Pulmonary artery endothelial cell (primary cell): Measurements from ENCODE around the gene CUTC. TPM values are rescaled to one million over a fixed set of nuclear protein-coding genes. Genes with fewer than 3 reads are reported as not detected.
"Not testable (repeated sequence)": the region's sequence is repeated elsewhere in the genome, so short reads cannot be mapped to it uniquely, and the experiment has no call there.

ENCODE experiments used
- DNase-seq: peaks from one replicate; pipeline ENCODE4 v3.0.0-alpha.2; 2011; ENCODE audit warnings: low read depth, low spot score
- total RNA-seq: library from RNA; depleted of rRNA; stranded (reverse); fragments of >200 nt; gene quantifications from 2 replicates; pipeline ENCODE4 v1.2.3, GENCODE V29; 2014

CUTC gene
- total RNA-seq, 1 donor from 2014 or later: 28.6 TPM

GRCh38 chr10:99742254-99742653, 10.2 kb downstream of the CUTC start:
- DNase-seq: no peak

- no peak for DNase-seq
Measured at GRCh38 chr10:99742701-99743100, 10.7 kb downstream of the CUTC start.

- no peak for DNase-seq
Measured at GRCh38 chr10:99743841-99744240, 11.8 kb downstream of the CUTC start.

- DNase-seq: not testable (repeated sequence)
Measured at GRCh38 chr10:99746166-99746565, 14.1 kb downstream of the CUTC start.

- no peak for DNase-seq
Measured at GRCh38 chr10:99748823-99749451, 16.9 kb downstream of the CUTC start.

DNA sequence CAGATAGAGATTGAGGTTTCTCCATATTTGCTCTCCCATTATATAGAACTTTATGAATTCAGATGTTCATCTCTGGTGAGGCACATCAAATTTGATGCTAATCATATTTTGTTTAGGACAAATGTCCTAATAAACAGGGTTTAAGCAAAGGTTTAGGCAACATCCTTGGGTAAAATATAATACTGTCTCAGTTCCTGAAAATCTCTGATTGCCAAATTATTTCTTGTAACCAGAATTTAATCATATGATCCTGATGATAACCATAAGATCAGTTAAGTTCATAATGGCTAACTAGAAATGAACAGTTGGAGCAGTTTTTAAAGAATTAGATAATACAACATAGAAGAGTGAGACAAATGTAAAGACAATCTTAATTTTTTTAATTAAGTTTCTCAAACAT, 18.6 kb downstream of the CUTC start:
- no peak for DNase-seq

DNA sequence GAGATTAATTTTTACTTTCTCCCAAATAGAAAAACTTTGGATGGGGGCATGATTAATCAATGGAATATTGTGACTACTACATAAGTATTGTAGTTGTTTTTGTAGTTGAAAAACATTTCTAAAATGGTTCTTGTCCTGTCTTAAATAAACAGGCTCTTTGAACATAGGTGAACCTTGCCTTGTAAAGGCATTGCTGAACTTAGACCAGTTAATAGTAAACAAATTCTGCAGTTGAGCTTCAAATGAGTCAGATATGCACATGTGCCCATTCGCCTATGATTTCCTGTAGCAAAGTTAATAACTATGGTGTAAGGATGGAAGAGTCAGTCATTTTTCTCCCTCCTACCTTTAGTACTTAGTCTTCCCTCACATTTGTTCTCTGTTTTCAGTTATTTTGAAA, 22.6 kb downstream of the CUTC start:
- no peak for DNase-seq

DNA sequence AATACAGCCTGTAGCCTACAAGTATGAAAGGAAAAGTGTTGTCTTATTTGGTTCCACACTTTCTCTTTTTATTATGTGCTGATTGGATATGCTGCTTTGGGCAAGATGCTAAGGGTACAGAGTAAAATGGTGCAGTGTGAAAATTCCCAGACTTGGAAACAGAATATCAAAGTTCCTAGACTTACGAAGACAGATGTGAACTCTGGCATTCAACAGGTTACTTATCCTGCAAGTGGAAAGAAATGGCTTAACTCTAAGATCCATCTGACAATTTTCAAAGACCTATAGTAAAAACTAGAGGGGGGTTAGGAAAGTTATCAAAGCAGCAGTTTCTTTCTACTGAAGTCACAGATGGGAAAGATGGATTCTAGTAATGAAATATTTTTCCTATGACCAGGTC, 24.1 kb downstream of the CUTC start:
- DNase-seq: no peak

GRCh38 chr10:99758211-99758891, 26.3 kb downstream of the CUTC start:
- DNase-seq: no peak

DNA sequence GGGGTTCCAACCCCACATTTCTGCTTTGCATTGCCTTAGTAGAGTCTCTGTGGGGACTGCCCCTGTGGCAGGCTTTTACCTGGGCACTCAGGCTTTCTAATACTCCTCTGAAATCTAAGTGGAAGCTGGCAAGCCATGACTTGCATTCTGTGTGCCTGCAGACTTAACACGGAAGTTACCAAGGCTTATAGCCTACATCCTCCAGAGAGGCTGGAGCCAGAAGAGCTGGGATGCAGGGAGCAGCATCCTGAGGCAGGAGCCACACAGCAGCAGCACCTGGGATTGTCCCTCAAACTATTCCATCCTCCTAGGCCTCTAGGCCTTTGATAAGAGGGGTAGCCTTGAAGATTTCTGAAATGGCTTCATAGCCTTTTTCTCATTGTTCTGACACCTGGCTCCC, 28.3 kb downstream of the CUTC start:
- DNase-seq: no peak

DNA sequence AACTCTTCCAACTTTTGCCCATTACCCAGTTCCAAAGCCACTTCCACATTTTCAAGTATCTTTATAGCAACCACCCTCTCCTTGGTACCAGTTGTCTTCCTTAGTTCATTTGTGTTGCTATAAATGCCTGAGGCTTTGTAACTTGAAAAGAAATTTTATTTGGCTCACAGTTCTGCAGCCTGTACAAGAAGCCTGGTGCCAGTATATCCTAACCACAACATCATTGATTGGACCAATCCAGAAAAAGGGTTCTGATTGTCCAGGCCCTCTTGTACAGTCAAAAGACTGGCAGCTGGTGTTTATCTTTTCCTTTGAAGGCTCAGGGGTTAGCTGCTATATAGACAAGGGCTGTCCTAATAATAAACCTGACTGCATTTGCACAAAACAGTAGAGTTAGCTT, 29.3 kb downstream of the CUTC start:
- no peak for DNase-seq

DNA sequence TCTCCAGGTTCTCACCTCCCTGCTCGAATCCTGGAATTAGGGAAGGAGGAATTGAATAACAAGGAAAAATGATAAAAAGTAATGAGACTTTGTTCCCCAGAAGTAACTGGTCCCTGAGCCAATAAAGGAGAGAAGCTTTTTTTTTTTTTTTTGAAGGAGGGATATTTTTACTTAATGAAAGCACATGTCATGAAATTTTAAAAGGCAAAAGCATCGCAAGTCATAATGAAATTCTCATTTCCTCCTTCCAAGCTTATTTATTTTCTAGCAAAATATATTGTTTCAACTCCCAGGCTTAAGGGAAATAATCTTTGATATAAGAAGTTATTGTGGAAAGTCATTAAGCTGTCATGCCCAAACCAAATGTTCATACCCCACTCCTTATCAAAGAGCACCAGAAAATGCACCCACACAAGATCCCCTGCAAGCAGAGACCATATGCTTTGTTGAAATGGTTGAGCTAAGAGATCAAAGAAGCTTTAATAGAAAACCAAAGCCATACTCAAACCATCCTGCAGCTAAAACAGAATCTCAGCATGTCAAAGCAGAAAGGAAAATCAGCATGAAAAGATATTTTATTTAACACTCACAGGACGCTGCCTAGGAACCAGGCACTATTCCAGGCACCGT, 33.8 kb downstream of the CUTC start:
- DNase-seq: no peak

GRCh38 chr10:99766302-99766681, 34.3 kb downstream of the CUTC start:
- no peak for DNase-seq

GRCh38 chr10:99767901-99768300, 35.9 kb downstream of the CUTC start:
- no peak for DNase-seq

DNA sequence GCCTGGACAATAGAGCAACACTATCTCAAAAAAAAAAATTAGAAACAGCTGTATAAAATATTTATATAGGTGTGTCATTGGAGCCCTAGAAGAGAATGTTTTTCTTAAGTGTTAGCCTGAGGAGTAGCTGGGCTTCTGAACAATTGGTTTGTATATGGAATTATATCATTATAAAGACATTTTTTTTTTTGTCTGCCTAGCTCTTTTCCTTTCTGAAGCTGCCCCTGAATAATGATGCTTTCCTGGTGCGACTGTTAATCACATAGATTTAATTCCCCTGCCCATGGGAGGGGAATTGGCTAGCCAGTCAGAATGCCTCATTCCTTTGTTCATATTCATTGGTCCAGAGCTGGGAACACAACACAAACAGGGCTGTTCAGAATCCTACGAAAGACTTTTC, 36.5 kb downstream of the CUTC start:
- no peak for DNase-seq

DNA sequence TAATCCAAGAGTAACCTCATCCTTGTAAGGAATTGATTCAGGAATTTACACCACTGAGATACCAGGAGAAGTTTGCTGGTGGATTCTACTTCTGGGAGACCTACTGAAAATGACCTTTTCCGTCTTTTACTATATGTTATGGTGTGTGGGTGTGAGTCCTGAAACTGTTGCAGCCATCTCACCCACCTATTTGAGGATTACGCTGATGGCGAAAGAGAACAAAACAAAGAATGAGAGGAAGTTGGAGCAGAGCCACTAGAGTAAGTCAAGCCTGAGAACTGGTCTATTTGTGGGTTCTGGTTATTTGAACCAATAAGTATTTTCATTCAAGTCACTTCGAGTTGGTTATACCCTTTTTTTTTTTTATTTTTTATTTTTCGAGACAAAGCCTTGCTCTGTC, 37.7 kb downstream of the CUTC start:
- no peak for DNase-seq

DNA sequence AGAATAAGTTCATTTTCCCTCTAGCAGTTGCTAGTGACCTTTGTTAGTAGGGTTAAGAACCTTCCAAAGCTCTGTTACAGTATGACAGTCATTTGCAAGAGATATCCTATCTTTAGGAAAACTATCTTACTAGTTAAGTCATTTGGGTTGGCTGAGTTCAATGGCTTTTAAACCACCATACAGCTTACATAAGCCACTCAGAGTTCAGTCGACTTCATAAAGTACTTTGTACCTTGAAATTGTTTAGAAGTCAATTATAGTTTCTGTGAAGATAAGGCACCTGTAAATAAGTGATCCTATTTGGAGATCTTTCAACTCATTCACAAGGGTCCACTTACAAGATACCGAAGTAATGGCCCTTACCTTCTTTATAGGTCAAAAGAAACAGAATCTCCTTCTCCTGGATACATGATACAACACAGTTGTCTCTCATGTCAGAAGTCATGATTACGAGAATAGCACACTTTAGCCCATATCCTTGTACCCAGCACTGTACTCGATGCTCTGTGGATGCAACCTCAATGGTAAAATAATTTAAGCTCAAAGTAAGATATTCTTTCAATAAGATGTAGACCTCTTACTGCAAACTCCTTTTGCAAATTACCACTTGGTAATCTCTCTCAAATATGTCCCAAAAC, 38.5 kb downstream of the CUTC start:
- DNase-seq: no peak

DNA sequence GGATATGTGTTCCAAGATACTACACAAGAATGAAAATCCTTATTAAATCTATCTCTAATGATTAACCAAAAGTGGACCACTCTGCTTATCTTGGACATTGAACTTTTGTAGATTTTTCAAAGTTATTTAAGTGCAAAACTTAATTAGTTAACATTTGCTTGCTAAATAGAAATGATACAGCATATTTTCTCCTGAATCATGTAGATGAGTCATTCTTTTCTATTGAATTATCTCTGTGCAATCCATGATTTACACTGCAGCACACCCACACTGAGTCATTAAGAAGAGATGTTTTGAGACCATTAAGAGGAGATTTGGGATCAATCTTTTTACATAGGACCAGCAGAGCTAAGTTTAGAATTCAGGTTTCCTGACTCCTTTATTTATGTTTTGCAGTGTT, 43.8 kb downstream of the CUTC start:
- DNase-seq: peak; percentile 50

DNA sequence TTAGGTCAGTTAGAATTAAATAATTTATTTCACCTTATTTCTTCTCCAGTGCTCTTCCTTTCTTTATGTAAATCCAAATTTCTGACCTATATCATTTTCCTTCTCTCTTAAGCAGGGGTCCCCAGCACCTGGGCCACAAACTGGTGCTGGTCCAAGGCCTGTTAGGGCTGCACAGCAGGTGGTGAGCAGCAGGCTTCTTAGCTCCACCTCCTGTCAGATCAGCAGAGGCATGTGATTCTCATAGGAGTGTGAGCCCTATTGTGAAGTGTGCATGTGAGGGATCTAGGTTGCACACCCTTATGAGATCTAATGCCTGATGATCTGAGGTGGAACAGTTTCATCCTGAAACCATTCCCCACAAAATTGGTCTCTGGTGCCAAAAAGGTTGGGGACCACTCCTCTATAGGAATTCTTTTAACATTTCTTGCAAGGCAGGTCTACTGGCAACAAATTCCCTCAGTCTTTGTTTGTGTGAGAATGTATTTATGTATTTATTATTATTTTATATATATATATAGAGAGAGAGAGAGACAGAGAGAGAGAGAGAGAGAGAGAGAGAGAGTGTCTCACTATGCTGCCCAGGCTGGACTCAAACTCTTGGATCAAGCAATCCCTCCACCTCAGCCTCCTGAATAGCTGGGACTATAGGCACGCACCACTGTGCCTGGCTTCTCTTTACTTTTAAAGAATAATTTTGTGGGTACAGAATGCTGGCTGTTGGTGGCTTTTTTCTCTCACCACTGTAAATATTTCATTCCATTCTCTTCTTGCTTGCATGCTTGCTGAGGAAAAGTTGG, 46.1 kb downstream of the CUTC start:
- no peak for DNase-seq

DNA sequence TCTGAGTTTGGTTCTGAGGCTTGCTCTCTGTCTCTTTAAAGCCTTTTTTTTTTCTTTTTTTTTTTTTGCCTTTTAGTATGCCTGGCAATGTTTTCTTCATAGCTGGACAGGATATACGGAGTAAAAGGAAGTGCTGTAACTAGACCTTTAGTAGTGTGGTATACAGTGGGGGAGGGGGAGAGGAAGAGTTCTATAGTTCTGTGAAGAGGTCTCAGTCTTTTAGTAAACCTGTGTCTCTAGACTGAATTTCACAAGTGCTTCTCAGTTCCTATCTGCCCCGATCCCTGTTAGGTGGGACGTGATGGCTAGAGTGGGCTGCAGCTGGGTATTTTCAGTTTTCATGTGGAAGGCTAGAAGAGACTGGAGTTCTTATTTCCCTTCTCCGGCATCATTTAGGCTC, 47.3 kb downstream of the CUTC start:
- peak; percentile 89 for DNase-seq

DNA sequence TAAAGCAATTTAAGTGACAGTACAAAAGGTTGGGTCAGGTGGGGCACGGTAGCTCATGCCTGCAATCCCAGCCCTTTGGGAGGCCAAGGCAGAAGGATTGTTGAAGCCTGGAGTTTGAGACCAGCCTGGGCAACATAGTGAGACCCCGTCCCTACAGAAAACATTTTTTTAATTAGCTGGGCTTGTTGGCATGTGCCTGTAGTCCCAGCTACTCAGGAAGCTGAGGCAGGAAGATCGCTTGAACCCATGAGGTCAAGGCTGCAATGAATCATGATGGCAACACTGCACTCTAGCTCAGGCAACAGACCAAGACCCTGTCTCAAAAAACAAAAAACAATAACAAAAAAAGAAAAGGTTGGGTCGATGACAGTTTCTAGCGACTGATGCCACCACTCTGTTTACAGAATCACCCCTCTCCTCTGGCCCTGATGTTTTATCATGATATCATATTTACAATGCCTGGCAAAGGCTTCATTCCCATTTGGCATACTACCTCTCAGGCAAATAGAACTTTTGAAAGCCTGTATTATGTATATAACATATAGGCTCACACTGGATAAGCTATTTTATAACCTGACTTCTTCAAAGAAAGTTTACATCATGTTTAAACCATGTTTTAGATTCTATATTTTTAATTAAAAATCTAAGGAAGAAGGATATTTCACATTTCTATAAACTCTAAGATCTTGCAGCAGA, 49.8 kb downstream of the CUTC start:
- peak; percentile 51 for DNase-seq
